Esophagus squamous epithelium (tissue), 4 donors: ENCODE measurements around the gene CHCHD3.

ENCODE experiments used
- CTCF ChIP-seq, 6 experiments: fragments of 450-650 bp in 4 of 6; fragments of 200-600 bp in 2 of 6; sonication (generic) in 2 of 6; IDR thresholded peaks; one replicate each; pipeline ENCODE4 v1.5.1; 2016 to 2019; ENCODE audit warnings: antibody characterized with exemption in 6 of 6, mild to moderate bottlenecking in 4 of 6, moderate library complexity in 4 of 6
- POLR2A ChIP-seq, 4 donors: fragments of 450-650 bp; IDR thresholded peaks; one replicate each; pipeline ENCODE4 v1.6.1; 2017; ENCODE audit warnings: antibody characterized with exemption in 4 of 4, mild to moderate bottlenecking in 4 of 4, moderate library complexity in 3 of 4

GRCh38 chr7:132950725-132951124 is 131.2 kb downstream of the CHCHD3 start:
- TF ChIP-seq CTCF (IDR thresholded peaks at IDR 0.05) (no peak), POLR2A (IDR thresholded peaks at IDR 0.05) (no peak)
